PC-3 (cell line): ENCODE measurements around the gene TTC33.

Source experiments
- CTCF ChIP-seq: fragments of 300-600 bp; sonication (generic); conservative IDR thresholded peaks from 2 replicates; pipeline ENCODE4 v1.5.1; 2017; ENCODE audit warnings: antibody characterized with exemption, low read depth, mild to moderate bottlenecking, low read length
- EZH2phosphoT487 ChIP-seq: fragments of 300-600 bp; sonication (generic); IDR thresholded peaks from 2 replicates; pipeline ENCODE4 v1.6.1; 2018; ENCODE audit warnings: mild to moderate bottlenecking, antibody characterized with exemption, low read length, borderline replicate concordance

- TF ChIP-seq CTCF (no peak), EZH2phosphoT487 (no peak)
These were observed 83.3 kb downstream of the TTC33 start for GRCh38 chr5:40672425-40672824.
